Inflammatory macrophage (primary cell): ENCODE results near the gene ACR.
"Not testable (repeated sequence)": the region's sequence is repeated elsewhere in the genome, so short reads cannot be mapped to it uniquely, and the experiment has no call there.

Experiments
- DNase-seq, 2 donors: peaks; one replicate each; pipeline ENCODE4 v3.0.0-alpha.2; 2020 to 2022

The ACR gene

GRCh38 chr22:50733521-50734342 is 4.3 kb upstream of the ACR start:
- DNase-seq: no peak

- DNase-seq: no peak
These were observed 3.6 kb upstream of the ACR start for GRCh38 chr22:50734343-50734771.

GRCh38 chr22:50734986-50735738 is 2.8 kb upstream of the ACR start:
- DNase-seq: no peak

DNA sequence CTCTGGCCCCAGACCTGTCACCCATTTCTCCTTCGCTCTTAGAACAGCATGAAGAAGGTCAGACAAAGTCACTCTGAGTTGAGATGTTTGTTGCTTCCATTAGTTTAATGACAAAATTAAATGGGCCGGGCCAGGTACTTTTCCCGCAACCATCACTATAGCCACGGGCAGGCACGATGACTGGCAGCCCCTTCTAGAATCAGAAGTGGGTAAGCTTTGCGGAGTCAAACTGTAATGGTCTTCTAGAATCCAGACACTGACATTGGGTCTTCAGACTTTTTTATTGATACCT is 2.3 kb upstream of the ACR start:
- DNase-seq: no peak

GRCh38 chr22:50738649-50739227 is 734 bp downstream of the ACR start:
- DNase-seq: no peak

- no peak for DNase-seq
These were observed 1.3 kb downstream of the ACR start for GRCh38 chr22:50739279-50739691.

DNA sequence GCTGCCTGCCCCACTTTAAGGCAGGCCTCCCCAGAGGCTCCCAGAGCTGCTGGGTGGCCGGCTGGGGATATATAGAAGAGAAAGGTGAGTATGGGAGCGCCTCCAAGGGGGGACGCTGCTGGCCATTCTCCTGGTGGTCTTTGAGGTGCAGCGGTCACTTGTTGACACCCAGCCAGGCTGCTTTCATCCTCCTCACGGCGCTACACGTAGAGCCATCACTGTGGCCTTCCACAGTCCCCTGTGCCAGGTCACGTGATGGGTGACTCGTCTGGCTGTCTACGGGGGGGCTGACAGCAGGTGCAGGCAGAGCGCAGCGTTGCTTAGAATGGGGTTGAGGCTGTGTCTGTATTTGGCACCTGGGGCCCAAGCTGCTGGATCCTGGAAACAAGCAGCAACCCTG is 1.9 kb downstream of the ACR start:
- no peak for DNase-seq

GRCh38 chr22:50740714-50741113 is 2.7 kb downstream of the ACR start:
- DNase-seq: not testable (repeated sequence)

GRCh38 chr22:50744424-50744823 is 6.4 kb downstream of the ACR start:
- DNase-seq: not testable (repeated sequence)

- DNase-seq: not testable (repeated sequence)
These were observed 9.5 kb downstream of the ACR start for GRCh38 chr22:50747521-50747920.

DNA sequence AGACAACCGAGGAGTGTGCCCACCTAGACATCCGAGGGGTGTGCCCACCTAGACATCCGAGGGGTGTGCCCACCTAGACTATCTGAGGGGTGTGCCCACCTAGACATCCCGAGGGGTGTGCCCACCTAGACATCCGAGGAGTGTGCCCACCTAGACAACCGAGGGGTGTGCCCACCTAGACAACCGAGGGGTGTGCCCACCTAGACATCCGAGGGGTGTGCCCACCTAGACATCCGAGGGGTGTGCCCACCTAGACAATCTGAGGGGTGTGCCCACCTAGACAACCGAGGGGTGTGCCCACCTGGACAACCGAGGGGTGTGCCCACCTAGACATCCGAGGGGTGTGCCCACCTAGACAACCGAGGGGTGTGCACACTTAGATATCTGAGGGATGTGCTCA is 10.6 kb downstream of the ACR start:
- not testable (repeated sequence) for DNase-seq

DNA sequence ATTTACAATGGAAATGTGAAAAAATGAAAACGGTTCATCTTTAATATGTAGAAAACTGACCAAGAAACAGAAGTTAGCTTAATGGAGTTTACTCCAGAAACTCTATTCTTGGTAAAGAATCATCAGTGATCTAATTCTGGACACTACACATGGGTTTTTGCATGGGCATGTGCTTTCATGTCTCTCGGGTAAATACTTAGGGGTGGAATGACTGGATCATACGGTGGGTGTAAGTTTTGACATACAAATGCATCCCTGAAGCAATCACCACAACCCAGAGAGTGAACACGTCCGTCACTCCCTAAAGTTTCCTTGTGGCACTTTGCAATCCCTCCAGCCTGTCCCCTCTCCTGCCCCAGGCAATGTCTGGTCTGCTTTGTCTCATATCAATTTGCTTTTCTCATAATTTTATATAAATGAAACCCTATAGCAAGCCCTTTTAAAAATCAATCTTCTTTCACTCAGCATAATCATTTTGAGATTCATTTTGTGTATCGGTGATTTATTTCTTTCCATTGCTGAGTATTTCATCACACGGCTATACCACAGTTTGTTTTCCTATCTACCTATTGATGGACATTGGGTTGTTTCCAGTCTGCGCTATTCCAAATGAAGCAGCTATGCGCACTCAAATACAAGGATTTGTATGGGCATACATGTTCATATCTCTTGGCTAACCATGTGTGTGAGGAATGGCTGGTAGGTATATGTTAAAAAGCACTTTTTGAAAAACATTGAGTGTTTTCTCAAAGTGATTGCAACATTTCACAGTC is 11.5 kb downstream of the ACR start:
- not testable (repeated sequence) for DNase-seq

DNA sequence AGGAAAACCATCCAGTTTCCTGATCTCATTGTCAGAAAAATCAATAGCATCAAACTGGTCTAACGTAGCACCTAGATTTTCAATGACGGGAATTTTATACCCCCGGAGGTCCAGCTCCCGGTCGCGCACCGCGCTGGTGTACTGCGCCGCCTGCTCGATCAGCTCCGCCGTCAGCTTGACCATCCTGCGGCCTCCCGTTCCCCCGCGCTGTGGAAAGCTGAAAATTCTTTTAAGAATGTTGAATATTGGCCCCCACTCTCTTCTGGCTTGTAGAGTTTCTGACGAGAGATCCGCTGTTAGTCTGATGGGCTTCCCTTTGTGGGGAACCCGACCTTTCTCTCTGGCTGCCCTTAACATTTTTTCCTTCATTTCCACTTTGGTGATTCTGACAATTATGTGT is 17.2 kb downstream of the ACR start:
- DNase-seq: not testable (repeated sequence)

DNA sequence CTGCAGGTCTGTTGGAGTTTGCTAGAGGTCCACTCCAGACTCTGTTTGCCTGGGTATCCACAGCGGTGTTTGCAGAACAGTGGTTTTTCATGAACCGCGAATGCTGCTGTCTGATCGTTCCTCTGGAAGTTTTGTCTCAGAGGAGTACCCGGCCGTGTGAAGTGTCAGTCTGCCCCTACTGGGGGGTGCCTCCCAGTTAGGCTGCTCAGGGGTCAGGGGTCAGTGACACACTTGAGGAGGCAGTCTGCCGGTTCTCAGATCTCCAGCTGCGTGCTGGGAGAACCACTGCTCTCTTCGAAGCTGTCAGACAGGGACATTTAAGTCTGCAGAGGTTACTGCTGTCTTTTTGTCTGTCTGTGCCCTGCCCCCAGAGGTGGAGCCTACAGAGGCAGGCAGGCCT is 18.4 kb downstream of the ACR start:
- DNase-seq: not testable (repeated sequence)

DNA sequence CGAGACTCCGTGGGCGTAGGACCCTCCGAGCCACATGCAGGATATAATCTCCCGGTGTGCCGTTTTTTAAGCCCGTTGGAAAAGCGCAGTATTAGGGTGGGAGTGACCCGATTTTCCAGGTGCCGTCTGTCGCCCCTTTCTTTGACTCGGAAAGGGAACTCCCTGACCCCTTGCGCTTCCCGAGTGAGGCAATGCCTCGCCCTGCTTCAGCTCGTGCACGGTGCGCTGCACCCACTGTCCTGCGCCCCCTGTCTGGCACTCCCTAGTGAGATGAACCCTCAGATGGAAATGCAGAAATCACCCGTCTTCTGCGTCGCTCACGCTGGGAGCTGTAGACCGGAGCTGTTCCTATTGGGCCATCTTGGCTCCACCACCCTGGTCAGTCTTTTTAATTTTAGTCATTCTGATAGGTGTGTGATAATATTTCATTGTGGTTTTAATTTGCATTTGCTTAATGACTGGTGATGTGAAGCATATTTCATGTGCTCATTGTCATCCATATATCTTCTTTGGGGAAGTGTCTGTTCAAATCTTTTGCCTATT is 19.0 kb downstream of the ACR start:
- DNase-seq: peak; percentile 1 to 11

DNA sequence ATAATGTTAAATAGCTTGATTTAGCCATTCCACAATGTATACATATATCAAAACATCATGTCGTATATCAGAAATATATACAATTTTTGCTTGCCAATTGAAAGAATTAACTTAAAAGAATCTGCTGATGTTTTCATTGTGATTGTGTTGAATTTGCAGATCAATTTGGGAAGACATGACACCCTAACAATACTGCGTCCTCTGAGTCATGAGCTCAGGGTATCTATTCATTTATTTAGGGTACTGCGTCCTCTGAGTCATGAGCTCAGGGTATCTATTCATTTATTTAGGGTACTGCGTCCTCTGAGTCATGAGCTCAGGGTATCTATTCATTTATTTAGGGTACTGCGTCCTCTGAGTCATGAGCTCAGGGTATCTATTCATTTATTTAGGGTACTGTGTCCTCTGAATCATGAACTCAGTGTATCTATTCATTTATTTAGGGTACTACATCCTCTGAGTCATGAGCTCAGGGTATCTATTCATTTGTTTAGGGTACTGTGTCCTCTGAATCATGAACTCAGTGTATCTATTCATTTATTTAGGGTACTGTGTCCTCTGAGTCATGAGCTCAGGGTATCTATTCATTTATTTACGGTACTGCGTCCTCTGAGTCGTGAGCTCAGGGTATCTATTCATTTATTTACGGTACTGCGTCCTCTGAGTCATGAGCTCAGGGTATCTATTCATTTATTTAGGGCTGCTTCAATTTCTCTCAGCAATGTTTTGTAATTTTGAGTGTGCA is 21.8 kb downstream of the ACR start:
- not testable (repeated sequence) for DNase-seq

- not testable (repeated sequence) for DNase-seq
These were observed 23.8 kb downstream of the ACR start for GRCh38 chr22:50761829-50762228.

GRCh38 chr22:50764288-50764687 is 26.3 kb downstream of the ACR start:
- not testable (repeated sequence) for DNase-seq

DNA sequence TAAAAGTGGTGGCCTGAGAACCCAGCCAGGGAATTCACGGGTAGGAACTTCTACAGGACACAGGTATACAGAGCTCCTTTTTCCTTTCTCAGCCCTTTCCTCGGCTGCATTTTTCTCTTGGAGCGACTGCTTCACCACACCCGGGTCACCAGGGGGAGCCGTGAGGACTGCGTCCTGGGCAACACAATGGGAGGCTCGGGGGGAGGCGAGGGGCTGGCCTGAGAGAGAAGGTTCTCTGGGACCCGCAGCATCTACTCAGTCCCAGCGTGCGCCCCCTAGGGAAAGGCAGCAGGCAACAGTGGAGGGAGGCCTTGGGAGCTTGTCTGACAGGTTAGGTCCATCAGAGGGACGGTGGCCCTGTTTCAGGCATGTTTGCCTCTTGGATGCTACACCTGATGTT is 37.1 kb downstream of the ACR start:
- peak; percentile 1 to 3 for DNase-seq

DNA sequence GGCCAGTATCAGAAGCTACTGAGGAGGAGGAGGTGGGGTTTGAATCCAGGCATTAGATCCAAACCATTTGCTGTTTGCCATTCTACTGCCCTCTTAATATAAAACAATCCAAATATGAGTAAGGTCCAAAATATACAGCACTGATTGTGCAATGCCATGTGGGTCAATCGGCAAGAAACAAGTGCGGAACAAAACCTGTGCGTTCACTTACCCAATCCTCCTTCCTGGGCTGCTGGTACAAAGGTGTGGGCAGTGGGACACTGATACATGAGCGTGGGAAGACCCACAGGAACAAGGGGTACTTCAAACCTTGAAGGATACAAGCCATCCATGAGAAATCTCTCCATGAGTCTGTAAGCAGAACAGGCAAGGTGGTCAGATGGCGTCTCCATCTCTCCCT is 39.6 kb downstream of the ACR start:
- not testable (repeated sequence) for DNase-seq

- DNase-seq: not testable (repeated sequence)
These were observed 42.2 kb downstream of the ACR start for GRCh38 chr22:50780244-50780643.

DNA sequence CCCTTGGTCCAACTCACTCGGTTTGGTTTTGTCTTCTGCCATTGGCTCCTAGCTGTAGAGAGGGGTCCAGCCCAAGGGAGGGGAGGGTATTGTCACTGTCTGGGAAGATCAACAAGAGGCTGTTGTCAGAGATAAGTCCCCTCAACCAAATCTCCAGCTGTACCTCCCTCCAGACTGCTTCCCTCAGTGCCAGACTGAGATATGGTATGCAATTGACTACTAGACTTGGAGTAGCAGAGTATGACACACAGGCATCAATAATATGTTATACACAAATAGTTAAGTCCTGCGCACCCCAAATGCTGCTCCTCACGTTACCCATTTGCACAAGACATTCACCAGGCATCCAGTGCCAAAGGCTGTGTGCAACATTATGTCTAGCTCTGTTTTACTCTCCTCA is 44.2 kb downstream of the ACR start:
- not testable (repeated sequence) for DNase-seq
